SK-N-SH treated with all-trans-retinoic acid at 6 μM for 48 hours (cell line): ENCODE measurements around the gene LONP2.
A peak's percentile ranks its signal among the peaks of the same experiment; 100 is the strongest.
"Not testable (repeated sequence)": the region's sequence is repeated elsewhere in the genome, so short reads cannot be mapped to it uniquely, and the experiment has no call there.

Experiments used
- ATAC-seq: fragments of 200-7000 bp; cut with Tn5 transposase; 3 replicates; pipeline ENCODE4 v1.9.1; 2020; ENCODE audit warnings: mild to moderate bottlenecking, moderate library complexity
- ARNTL ChIP-seq: fragments of 450-650 bp; formaldehyde crosslinking; IDR thresholded peaks from 2 replicates; pipeline ENCODE4 v1.5.0; 2020; ENCODE audit warnings: low read depth, mild to moderate bottlenecking, moderate library complexity, borderline replicate concordance
- BACH2 ChIP-seq: fragments of 250-450 bp; sonication (Bioruptor Pico); IDR thresholded peaks from 2 replicates; pipeline ENCODE4 v1.9.0; 2021; ENCODE audit warnings: mild to moderate bottlenecking, borderline replicate concordance
- CREB5 ChIP-seq: fragments of 250-450 bp; sonication (Bioruptor Pico); IDR thresholded peaks from 2 replicates; pipeline ENCODE4 v1.5.1; 2020; ENCODE audit warnings: low read depth, mild to moderate bottlenecking, moderate library complexity
- CSDC2 ChIP-seq: fragments of 250-450 bp; sonication (Bioruptor Pico); IDR thresholded peaks from 2 replicates; pipeline ENCODE4 v1.5.0; 2020; ENCODE audit warnings: mild to moderate bottlenecking, moderate library complexity
- CSRNP3 ChIP-seq: fragments of 250-450 bp; sonication (Bioruptor Pico); IDR thresholded peaks from 2 replicates; pipeline ENCODE4 v1.5.1; 2021; ENCODE audit warnings: mild to moderate bottlenecking, moderate library complexity
- ESRRG ChIP-seq: fragments of 250-450 bp; sonication (Bioruptor Pico); IDR thresholded peaks from 2 replicates; pipeline ENCODE4 v1.6.1; 2021; ENCODE audit warnings: mild to moderate bottlenecking
- GLIS3 ChIP-seq: fragments of 250-450 bp; sonication (Bioruptor Pico); IDR thresholded peaks from 2 replicates; pipeline ENCODE4 v1.5.0; 2020; ENCODE audit warnings: mild to moderate bottlenecking, moderate library complexity
- ISL1 ChIP-seq: fragments of 250-450 bp; sonication (Bioruptor Pico); IDR thresholded peaks from 2 replicates; pipeline ENCODE4 v2.1.2; 2022; ENCODE audit warnings: mild to moderate bottlenecking, moderate library complexity
- OSR1 ChIP-seq: fragments of 250-450 bp; sonication (Bioruptor Pico); IDR thresholded peaks from 2 replicates; pipeline ENCODE4 v1.8.0; 2022; ENCODE audit warnings: moderate library complexity, mild to moderate bottlenecking, inconsistent platforms
- POU6F1 ChIP-seq: fragments of 250-450 bp; sonication (Bioruptor Pico); IDR thresholded peaks from 2 replicates; pipeline ENCODE4 v1.8.0; 2021; ENCODE audit warnings: low read depth, mild to moderate bottlenecking, moderate library complexity, borderline replicate concordance
- PPARA ChIP-seq: fragments of 250-450 bp; sonication (Bioruptor Pico); IDR thresholded peaks from 2 replicates; pipeline ENCODE4 v1.5.0; 2020; ENCODE audit warnings: mild to moderate bottlenecking, borderline replicate concordance
- SNAI2 ChIP-seq: fragments of 250-450 bp; sonication (Bioruptor Pico); IDR thresholded peaks from 2 replicates; pipeline ENCODE4 v1.5.0; 2020; ENCODE audit warnings: mild to moderate bottlenecking, moderate library complexity
- TCF4 ChIP-seq: fragments of 250-450 bp; sonication (Bioruptor Pico); IDR thresholded peaks from 2 replicates; pipeline ENCODE4 v1.8.0; 2021; ENCODE audit warnings: mild to moderate bottlenecking, moderate library complexity, borderline replicate concordance
- TOX ChIP-seq: fragments of 250-450 bp; sonication (Bioruptor Pico); IDR thresholded peaks from 2 replicates; pipeline ENCODE4 v1.8.0; 2021; ENCODE audit warnings: mild to moderate bottlenecking, moderate library complexity, borderline replicate concordance
- TSHZ2 ChIP-seq: fragments of 250-450 bp; sonication (Bioruptor Pico); IDR thresholded peaks from 2 replicates; pipeline ENCODE4 v1.5.0; 2020; ENCODE audit warnings: mild to moderate bottlenecking, moderate library complexity
- ZC3H10 ChIP-seq: fragments of 250-450 bp; sonication (Bioruptor Pico); IDR thresholded peaks from 2 replicates; pipeline ENCODE4 v1.5.1; 2021; ENCODE audit warnings: mild to moderate bottlenecking, moderate library complexity
- ZFP3 ChIP-seq: fragments of 250-450 bp; sonication (Bioruptor Pico); IDR thresholded peaks from 2 replicates; pipeline ENCODE4 v1.5.0; 2020; ENCODE audit warnings: mild to moderate bottlenecking, moderate library complexity
- ZFP30 ChIP-seq: fragments of 450-650 bp; formaldehyde crosslinking; IDR thresholded peaks from 2 replicates; pipeline ENCODE4 v1.5.0; 2022; ENCODE audit warnings: mild to moderate bottlenecking, moderate library complexity
- ZNF70 ChIP-seq: fragments of 450-650 bp; formaldehyde crosslinking; IDR thresholded peaks from 2 replicates; pipeline ENCODE4 v1.5.0; 2020; ENCODE audit warnings: mild to moderate bottlenecking, moderate library complexity
- ZNF8 ChIP-seq: fragments of 450-650 bp; formaldehyde crosslinking; IDR thresholded peaks from 2 replicates; pipeline ENCODE4 v1.5.0; 2020; ENCODE audit warnings: mild to moderate bottlenecking, moderate library complexity

Gene LONP2

GRCh38 chr16:48353565-48354163 is 109.6 kb downstream of the LONP2 start:
- no peak for TF ChIP-seq ZNF8 (CRISPR knock-in tag)
- TF ChIP-seq TOX (CRISPR knock-in tag) = no peak
- no peak for TF ChIP-seq TCF4 (CRISPR knock-in tag)

GRCh38 chr16:48354385-48354784 is 110.3 kb downstream of the LONP2 start:
- ATAC-seq = not testable (repeated sequence)

More at GRCh38 chr16:48353565-48354163, 109.6 kb downstream of the LONP2 start:
- ATAC-seq = peak; percentile 96

- TF ChIP-seq TCF4 (CRISPR knock-in tag) (no peak), PPARA (CRISPR knock-in tag) (no peak), ESRRG (CRISPR knock-in tag) (no peak), SNAI2 (CRISPR knock-in tag) (no peak), ZC3H10 (CRISPR knock-in tag) (no peak), CREB5 (no peak), GLIS3 (no peak), ARNTL (CRISPR knock-in tag) (no peak), ZFP3 (CRISPR knock-in tag) (no peak)
- TF ChIP-seq, all 23 proteins: peak for 0
- no peak for ATAC-seq
These were observed 111.1 kb downstream of the LONP2 start for GRCh38 chr16:48354877-48355855.

GRCh38 chr16:48356633-48357376 is 112.7 kb downstream of the LONP2 start:
- TF ChIP-seq PPARA (CRISPR knock-in tag) = no peak
- TF ChIP-seq CSRNP3 (CRISPR knock-in tag) = no peak
- TF ChIP-seq BACH2 (CRISPR knock-in tag) = no peak
- TF ChIP-seq SNAI2 (CRISPR knock-in tag) = no peak
- TF ChIP-seq TSHZ2 (CRISPR knock-in tag) = no peak
- no peak for TF ChIP-seq ESRRG (CRISPR knock-in tag)
- no peak for TF ChIP-seq ZFP30
- no peak for ATAC-seq

GRCh38 chr16:48358419-48358818 is 114.3 kb downstream of the LONP2 start:
- TF ChIP-seq TOX (CRISPR knock-in tag) (no peak), ESRRG (CRISPR knock-in tag) (no peak), GLIS3 (no peak), PPARA (CRISPR knock-in tag) (no peak), TCF4 (CRISPR knock-in tag) (no peak), ISL1 (CRISPR knock-in tag) (no peak), CSDC2 (no peak), ZC3H10 (CRISPR knock-in tag) (no peak), BACH2 (CRISPR knock-in tag) (no peak), OSR1 (CRISPR knock-in tag) (no peak), SNAI2 (CRISPR knock-in tag) (no peak), ZFP3 (CRISPR knock-in tag) (no peak), POU6F1 (CRISPR knock-in tag) (no peak), ARNTL (CRISPR knock-in tag) (no peak), CSRNP3 (CRISPR knock-in tag) (no peak), ZNF70 (CRISPR knock-in tag) (no peak), CREB5 (no peak)
- ATAC-seq = no peak
